ENCODE data around the gene LRTM2.

DNA sequence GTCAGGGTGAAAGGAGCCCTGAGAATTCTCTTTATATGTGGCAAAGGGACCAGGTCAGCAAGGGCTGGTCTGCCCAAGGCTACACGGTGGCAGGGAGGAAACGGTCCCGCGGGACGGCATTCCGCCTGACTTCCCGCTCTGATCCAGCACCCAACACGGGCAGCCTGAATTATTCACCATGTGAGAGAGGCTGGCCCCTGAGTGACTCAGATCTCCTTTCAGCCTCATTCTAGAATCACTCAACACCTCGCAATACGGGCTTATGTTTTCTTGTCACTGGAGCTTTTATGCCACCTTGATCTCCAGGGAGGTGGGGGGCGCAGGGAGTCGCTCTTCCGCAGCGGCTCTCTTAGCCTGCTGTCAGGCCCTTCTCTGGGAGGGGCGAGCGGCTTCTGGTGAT, 8.5 kb downstream of the LRTM2 start:
- TF ChIP-seq, protein P1, sequence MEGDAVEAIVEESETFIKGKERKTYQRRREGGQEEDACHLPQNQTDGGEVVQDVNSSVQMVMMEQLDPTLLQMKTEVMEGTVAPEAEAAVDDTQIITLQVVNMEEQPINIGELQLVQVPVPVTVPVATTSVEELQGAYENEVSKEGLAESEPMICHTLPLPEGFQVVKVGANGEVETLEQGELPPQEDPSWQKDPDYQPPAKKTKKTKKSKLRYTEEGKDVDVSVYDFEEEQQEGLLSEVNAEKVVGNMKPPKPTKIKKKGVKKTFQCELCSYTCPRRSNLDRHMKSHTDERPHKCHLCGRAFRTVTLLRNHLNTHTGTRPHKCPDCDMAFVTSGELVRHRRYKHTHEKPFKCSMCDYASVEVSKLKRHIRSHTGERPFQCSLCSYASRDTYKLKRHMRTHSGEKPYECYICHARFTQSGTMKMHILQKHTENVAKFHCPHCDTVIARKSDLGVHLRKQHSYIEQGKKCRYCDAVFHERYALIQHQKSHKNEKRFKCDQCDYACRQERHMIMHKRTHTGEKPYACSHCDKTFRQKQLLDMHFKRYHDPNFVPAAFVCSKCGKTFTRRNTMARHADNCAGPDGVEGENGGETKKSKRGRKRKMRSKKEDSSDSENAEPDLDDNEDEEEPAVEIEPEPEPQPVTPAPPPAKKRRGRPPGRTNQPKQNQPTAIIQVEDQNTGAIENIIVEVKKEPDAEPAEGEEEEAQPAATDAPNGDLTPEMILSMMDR (IDR thresholded peaks at IDR 0.05 in 2 of 3, conservative IDR thresholded peaks at IDR 0.05 in 1 of 3; ENCODE audit: borderline replicate concordance in 1 of 3, insufficient read depth in 1 of 3, low read depth in 2 of 3, low read length in 2 of 3), result no peak
- TF ChIP-seq CEBPB (IDR thresholded peaks at IDR 0.05; ENCODE audit: low read depth), result no peak
- TF ChIP-seq POLR2A (IDR thresholded peaks at IDR 0.05; ENCODE audit: borderline replicate concordance, extremely low read depth, insufficient read depth, insufficient read length), result no peak
- TF ChIP-seq JUND (IDR thresholded peaks at IDR 0.05), result no peak
- no peak for TF ChIP-seq POLR2AphosphoS5 (IDR thresholded peaks at IDR 0.05; ENCODE audit: low read depth, low read length)
- TF ChIP-seq EZH2 (IDR thresholded peaks at IDR 0.05), result no peak
- TF ChIP-seq ATF3 (IDR thresholded peaks at IDR 0.05), result no peak
- TF ChIP-seq MAX (IDR thresholded peaks at IDR 0.05), result no peak
- TF ChIP-seq SP1 (IDR thresholded peaks at IDR 0.05; ENCODE audit: low read depth), result no peak
- TF ChIP-seq, protein P2, sequence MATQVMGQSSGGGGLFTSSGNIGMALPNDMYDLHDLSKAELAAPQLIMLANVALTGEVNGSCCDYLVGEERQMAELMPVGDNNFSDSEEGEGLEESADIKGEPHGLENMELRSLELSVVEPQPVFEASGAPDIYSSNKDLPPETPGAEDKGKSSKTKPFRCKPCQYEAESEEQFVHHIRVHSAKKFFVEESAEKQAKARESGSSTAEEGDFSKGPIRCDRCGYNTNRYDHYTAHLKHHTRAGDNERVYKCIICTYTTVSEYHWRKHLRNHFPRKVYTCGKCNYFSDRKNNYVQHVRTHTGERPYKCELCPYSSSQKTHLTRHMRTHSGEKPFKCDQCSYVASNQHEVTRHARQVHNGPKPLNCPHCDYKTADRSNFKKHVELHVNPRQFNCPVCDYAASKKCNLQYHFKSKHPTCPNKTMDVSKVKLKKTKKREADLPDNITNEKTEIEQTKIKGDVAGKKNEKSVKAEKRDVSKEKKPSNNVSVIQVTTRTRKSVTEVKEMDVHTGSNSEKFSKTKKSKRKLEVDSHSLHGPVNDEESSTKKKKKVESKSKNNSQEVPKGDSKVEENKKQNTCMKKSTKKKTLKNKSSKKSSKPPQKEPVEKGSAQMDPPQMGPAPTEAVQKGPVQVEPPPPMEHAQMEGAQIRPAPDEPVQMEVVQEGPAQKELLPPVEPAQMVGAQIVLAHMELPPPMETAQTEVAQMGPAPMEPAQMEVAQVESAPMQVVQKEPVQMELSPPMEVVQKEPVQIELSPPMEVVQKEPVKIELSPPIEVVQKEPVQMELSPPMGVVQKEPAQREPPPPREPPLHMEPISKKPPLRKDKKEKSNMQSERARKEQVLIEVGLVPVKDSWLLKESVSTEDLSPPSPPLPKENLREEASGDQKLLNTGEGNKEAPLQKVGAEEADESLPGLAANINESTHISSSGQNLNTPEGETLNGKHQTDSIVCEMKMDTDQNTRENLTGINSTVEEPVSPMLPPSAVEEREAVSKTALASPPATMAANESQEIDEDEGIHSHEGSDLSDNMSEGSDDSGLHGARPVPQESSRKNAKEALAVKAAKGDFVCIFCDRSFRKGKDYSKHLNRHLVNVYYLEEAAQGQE (IDR thresholded peaks at IDR 0.05; ENCODE audit: low read depth), result no peak
- TF ChIP-seq, protein P3, sequence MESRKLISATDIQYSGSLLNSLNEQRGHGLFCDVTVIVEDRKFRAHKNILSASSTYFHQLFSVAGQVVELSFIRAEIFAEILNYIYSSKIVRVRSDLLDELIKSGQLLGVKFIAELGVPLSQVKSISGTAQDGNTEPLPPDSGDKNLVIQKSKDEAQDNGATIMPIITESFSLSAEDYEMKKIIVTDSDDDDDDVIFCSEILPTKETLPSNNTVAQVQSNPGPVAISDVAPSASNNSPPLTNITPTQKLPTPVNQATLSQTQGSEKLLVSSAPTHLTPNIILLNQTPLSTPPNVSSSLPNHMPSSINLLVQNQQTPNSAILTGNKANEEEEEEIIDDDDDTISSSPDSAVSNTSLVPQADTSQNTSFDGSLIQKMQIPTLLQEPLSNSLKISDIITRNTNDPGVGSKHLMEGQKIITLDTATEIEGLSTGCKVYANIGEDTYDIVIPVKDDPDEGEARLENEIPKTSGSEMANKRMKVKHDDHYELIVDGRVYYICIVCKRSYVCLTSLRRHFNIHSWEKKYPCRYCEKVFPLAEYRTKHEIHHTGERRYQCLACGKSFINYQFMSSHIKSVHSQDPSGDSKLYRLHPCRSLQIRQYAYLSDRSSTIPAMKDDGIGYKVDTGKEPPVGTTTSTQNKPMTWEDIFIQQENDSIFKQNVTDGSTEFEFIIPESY (IDR thresholded peaks at IDR 0.05; ENCODE audit: extremely low read depth, insufficient replicate concordance, low read length), result no peak
- TF ChIP-seq EGR1 (IDR thresholded peaks at IDR 0.05; ENCODE audit: low read depth), result no peak
- no peak for TF ChIP-seq RAD21 (IDR thresholded peaks at IDR 0.05; ENCODE audit: low read depth)
